BE2C (cell line): ENCODE results near the gene CCR6.

ENCODE experiments used
- DNase-seq: peaks from one replicate; pipeline ENCODE4 v3.0.0-alpha.2; 2020
- H3K27me3 ChIP-seq: fragments of 250-450 bp; sonication (Bioruptor Pico); 2 replicates; pipeline ENCODE4 v1.5.1; 2020; ENCODE audit warnings: mild to moderate bottlenecking
- H3K36me3 ChIP-seq: fragments of 250-450 bp; sonication (Bioruptor Pico); 2 replicates; pipeline ENCODE4 v1.5.1; 2020; ENCODE audit warnings: mild to moderate bottlenecking
- H3K4me1 ChIP-seq: fragments of 250-450 bp; sonication (Bioruptor Pico); 2 replicates; pipeline ENCODE4 v1.5.1; 2020
- H3K4me3 ChIP-seq: 2 replicates; pipeline ENCODE4 v1.5.1; 2011; ENCODE audit warnings: low read depth, low read length
- H3K9me3 ChIP-seq: fragments of 250-450 bp; sonication (Bioruptor Pico); 2 replicates; pipeline ENCODE4 v1.5.1; 2020
- TF ChIP-seq, protein P1 (sequence below): IDR thresholded peaks from 2 replicates; pipeline ENCODE4 v1.5.1; 2012; ENCODE audit warnings: mild to moderate bottlenecking, low read depth, low read length

The CCR6 gene

GRCh38 chr6:167113935-167114910, 8.7 kb upstream of the CCR6 start:
- H3K4me3 ChIP-seq: no peak overlapping the region
- no peaks in the 10 kb centered on the region for H3K36me3 ChIP-seq
- no peaks in the 10 kb centered on the region for H3K27me3 ChIP-seq
- H3K9me3 ChIP-seq: no peaks in the 10 kb centered on the region
- peaks cover 3% of the 10 kb centered on the region; the same call in 1 of the 2 replicates for H3K4me1 ChIP-seq
- TF ChIP-seq, protein P1, sequence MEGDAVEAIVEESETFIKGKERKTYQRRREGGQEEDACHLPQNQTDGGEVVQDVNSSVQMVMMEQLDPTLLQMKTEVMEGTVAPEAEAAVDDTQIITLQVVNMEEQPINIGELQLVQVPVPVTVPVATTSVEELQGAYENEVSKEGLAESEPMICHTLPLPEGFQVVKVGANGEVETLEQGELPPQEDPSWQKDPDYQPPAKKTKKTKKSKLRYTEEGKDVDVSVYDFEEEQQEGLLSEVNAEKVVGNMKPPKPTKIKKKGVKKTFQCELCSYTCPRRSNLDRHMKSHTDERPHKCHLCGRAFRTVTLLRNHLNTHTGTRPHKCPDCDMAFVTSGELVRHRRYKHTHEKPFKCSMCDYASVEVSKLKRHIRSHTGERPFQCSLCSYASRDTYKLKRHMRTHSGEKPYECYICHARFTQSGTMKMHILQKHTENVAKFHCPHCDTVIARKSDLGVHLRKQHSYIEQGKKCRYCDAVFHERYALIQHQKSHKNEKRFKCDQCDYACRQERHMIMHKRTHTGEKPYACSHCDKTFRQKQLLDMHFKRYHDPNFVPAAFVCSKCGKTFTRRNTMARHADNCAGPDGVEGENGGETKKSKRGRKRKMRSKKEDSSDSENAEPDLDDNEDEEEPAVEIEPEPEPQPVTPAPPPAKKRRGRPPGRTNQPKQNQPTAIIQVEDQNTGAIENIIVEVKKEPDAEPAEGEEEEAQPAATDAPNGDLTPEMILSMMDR: no peak
- DNase-seq: peak; percentile 22

DNA sequence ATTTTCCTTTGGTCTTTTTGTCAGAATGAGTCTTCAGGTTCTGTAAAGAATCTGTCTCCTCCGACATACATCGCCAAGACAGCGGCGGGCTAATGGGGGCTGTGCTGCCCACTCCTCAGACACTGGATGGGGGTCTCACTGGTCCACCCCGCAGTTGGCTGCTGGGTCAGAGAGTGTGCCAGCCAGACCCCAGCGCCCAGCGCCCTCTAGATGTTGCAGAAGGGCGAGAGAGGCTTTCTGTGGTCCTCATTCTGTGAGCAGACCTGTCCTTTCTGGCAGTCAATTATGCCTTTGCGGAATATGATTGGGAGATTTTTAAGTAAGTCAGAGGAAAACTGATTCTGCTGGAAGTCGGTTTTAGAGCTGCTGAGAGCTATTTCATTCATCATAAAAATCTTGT, 7.8 kb upstream of the CCR6 start:
- no peak overlapping the region for H3K4me3 ChIP-seq
- TF ChIP-seq, protein P1: peak; percentile 41
- H3K4me1 ChIP-seq: peaks cover 3% of the 10 kb centered on the region; the same call in 1 of the 2 replicates
- H3K9me3 ChIP-seq: no peaks in the 10 kb centered on the region
- no peaks in the 10 kb centered on the region for H3K27me3 ChIP-seq
- peak; percentile 21 for DNase-seq
- no peaks in the 10 kb centered on the region for H3K36me3 ChIP-seq

GRCh38 chr6:167116109-167116837, 6.6 kb upstream of the CCR6 start:
- Histone ChIP-seq H3K4me1 (peaks cover 3% of the 10 kb centered on the region; the same call in 1 of the 2 replicates), H3K4me3 (peak overlapping the region; percentile 24; the same call in 1 of the 2 replicates), H3K36me3 (no peaks in the 10 kb centered on the region), H3K9me3 (no peaks in the 10 kb centered on the region), H3K27me3 (no peaks in the 10 kb centered on the region)
- TF ChIP-seq, protein P1: no peak
- peak; percentile 24 for DNase-seq

GRCh38 chr6:167116838-167117228, 6.1 kb upstream of the CCR6 start:
- peaks cover 3% of the 10 kb centered on the region; the same call in 1 of the 2 replicates for H3K4me1 ChIP-seq

GRCh38 chr6:167118006-167118405, 4.9 kb upstream of the CCR6 start:
- peaks cover 3% of the 10 kb centered on the region; the same call in 1 of the 2 replicates for H3K4me1 ChIP-seq
- DNase-seq: no peak
- H3K27me3 ChIP-seq: no peaks in the 10 kb centered on the region
- H3K4me3 ChIP-seq: no peak overlapping the region
- H3K36me3 ChIP-seq: no peaks in the 10 kb centered on the region
- TF ChIP-seq, protein P1: no peak
- no peaks in the 10 kb centered on the region for H3K9me3 ChIP-seq

More at GRCh38 chr6:167116838-167117228, 6.1 kb upstream of the CCR6 start:
- TF ChIP-seq, protein P1: no peak
- Histone ChIP-seq H3K4me3 (no peak overlapping the region), H3K9me3 (no peaks in the 10 kb centered on the region), H3K36me3 (no peaks in the 10 kb centered on the region), H3K27me3 (no peaks in the 10 kb centered on the region)
- DNase-seq: no peak
